K562 (cell line): ENCODE data around the gene CSE1L. TPM values are rescaled to one million over a fixed set of nuclear protein-coding genes. Genes with fewer than 3 reads are reported as not detected.

Experiments used
- ARID3A ChIP-seq: IDR thresholded peaks from 2 replicates; pipeline ENCODE4 v1.6.1; 2012; ENCODE audit warnings: low read depth, low read length, improper control_type of control experiment, borderline replicate concordance
- E2F8 ChIP-seq: fragments of 450-650 bp; IDR thresholded peaks from 2 replicates; pipeline ENCODE4 v1.7.1; 2018; ENCODE audit warnings: mild to moderate bottlenecking, low read depth; ENCODE audit not compliant: partially characterized antibody
- ESRRB ChIP-seq: fragments of 250-450 bp; sonication (Bioruptor Pico); IDR thresholded peaks from 2 replicates; pipeline ENCODE4 v1.5.0; 2020; ENCODE audit warnings: mild to moderate bottlenecking, moderate library complexity, borderline replicate concordance
- GATA2 ChIP-seq: sonication (generic); formaldehyde crosslinking; IDR thresholded peaks from 2 replicates; pipeline ENCODE4 v1.4.0; 2020; ENCODE audit warnings: mild to moderate bottlenecking, missing genetic modification reagents
- HSF4 ChIP-seq: fragments of 250-450 bp; sonication (Bioruptor Pico); IDR thresholded peaks from 2 replicates; pipeline ENCODE4 v2.1.2; 2022; ENCODE audit warnings: mild to moderate bottlenecking, moderate library complexity, borderline replicate concordance
- MCM2 ChIP-seq: fragments of 450-650 bp; IDR thresholded peaks from 2 replicates; pipeline ENCODE4 v1.6.1; 2017; ENCODE audit warnings: low read depth, mild to moderate bottlenecking
- MYBL2 ChIP-seq, 2 experiments: fragments of 450-650 bp in 1 of 2; sonication (generic) in 1 of 2; formaldehyde crosslinking in 1 of 2; IDR thresholded peaks; 2 replicates each; pipeline versions ENCODE4 v1.6.1 to v1.8.1; 2017 to 2022; ENCODE audit warnings: borderline replicate concordance in 1 of 2, inconsistent platforms in 1 of 2, low read depth in 1 of 2, mild to moderate bottlenecking in 1 of 2, missing genetic modification reagents in 1 of 2, moderate library complexity in 1 of 2
- RBM22 ChIP-seq: fragments of 200-400 bp; formaldehyde crosslinking; IDR thresholded peaks from 2 replicates; pipeline ENCODE4 v1.6.1; 2018; ENCODE audit warnings: low read length, low read depth; ENCODE audit not compliant: poor library complexity, severe bottlenecking
- RFX7 ChIP-seq: fragments of 250-450 bp; sonication (Bioruptor Pico); IDR thresholded peaks from 2 replicates; pipeline ENCODE4 v1.5.1; 2021; ENCODE audit warnings: mild to moderate bottlenecking
- SRSF3 ChIP-seq: fragments of 200-400 bp; formaldehyde crosslinking; IDR thresholded peaks from 2 replicates; pipeline ENCODE4 v1.6.1; 2016; ENCODE audit warnings: mild to moderate bottlenecking, low read length, moderate library complexity; ENCODE audit not compliant: insufficient read depth
- TAF7 ChIP-seq: fragments of 450-650 bp; IDR thresholded peaks from 2 replicates; pipeline ENCODE4 v1.6.1; 2016; ENCODE audit warnings: missing genetic modification characterization, missing compliant biosample characterization
- TCF15 ChIP-seq: fragments of 250-450 bp; sonication (Bioruptor Pico); IDR thresholded peaks from 2 replicates; pipeline ENCODE4 v1.8.0; 2022; ENCODE audit warnings: moderate library complexity, mild to moderate bottlenecking, inconsistent platforms
- VEZF1 ChIP-seq: fragments of 200-800 bp; sonication (Bioruptor generic); IDR thresholded peaks from 2 replicates; pipeline ENCODE4 v1.6.1; 2017; ENCODE audit warnings: missing genetic modification characterization, missing compliant biosample characterization
- YY1 ChIP-seq, 3 experiments: IDR thresholded peaks; 2 replicates each; pipeline ENCODE4 v1.6.1; 2011; ENCODE audit warnings: low read length in 2 of 3, mild to moderate bottlenecking in 2 of 3, moderate library complexity in 2 of 3, borderline replicate concordance in 1 of 3, control low read depth in 1 of 3, low read depth in 1 of 3; ENCODE audit not compliant: insufficient read depth in 3 of 3, insufficient replicate concordance in 2 of 3, control insufficient read depth in 1 of 3, insufficient read length in 1 of 3; ENCODE audit errors: extremely low read depth in 1 of 3
- ZKSCAN1 ChIP-seq: fragments of 150-350 bp; IDR thresholded peaks from 2 replicates; pipeline ENCODE4 v1.6.1; 2016; ENCODE audit warnings: low read depth, low read length
- ZNF143 ChIP-seq: sonication (generic); formaldehyde crosslinking; IDR thresholded peaks from 2 replicates; pipeline ENCODE4 v1.9.0; 2022; ENCODE audit warnings: mild to moderate bottlenecking, missing genetic modification reagents
- ZNF398 ChIP-seq: fragments of 250-450 bp; sonication (Bioruptor Pico); IDR thresholded peaks from 2 replicates; pipeline ENCODE4 v1.8.0; 2021; ENCODE audit warnings: moderate library complexity, mild to moderate bottlenecking, inconsistent platforms
- ZNF764 ChIP-seq: fragments of 250-450 bp; sonication (Bioruptor Pico); IDR thresholded peaks from 2 replicates; pipeline ENCODE4 v1.4.0; 2020; ENCODE audit warnings: low read depth, mild to moderate bottlenecking, moderate library complexity
- ZNF79 ChIP-seq: fragments of 250-450 bp; sonication (Bioruptor Pico); IDR thresholded peaks from 2 replicates; pipeline ENCODE4 v1.4.0; 2020; ENCODE audit warnings: low read depth, mild to moderate bottlenecking, moderate library complexity
- polyA plus RNA-seq, 8 experiments: library from polyadenylated mRNA; depleted of rRNA in 4 of 8; stranded (reverse) in 5 of 8; unstranded in 3 of 8; fragments of >200 nt; fragmentation: Nextera tagmentation in 2 of 8; fragmentation: Illumina TruSeq in 1 of 8; extraction: Ambion mirVana in 2 of 8; extraction: Trizol in 1 of 8; gene quantifications; 2 replicates each; pipeline versions ENCODE4 v1.2.1 to v1.2.3, GENCODE V29; 2011 to 2014; ENCODE audit warnings: inconsistent platforms in 1 of 8, missing spikeins in 1 of 8
- total RNA-seq, 7 experiments: library from RNA; depleted of rRNA in 6 of 7; stranded (reverse); fragments of >200 nt in 6 of 7; fragmentation: Illumina TruSeq in 2 of 7; extraction: Trizol in 2 of 7; gene quantifications; 2 replicates each; pipeline versions ENCODE4 v1.2.1 to v1.2.3, GENCODE V29; 2011 to 2021; ENCODE audit warnings: low replicate concordance in 1 of 7

CSE1L gene
- total and polyA plus RNA-seq, 9 of the 15 experiments (the other 6 are each of a cell fraction or from before 2014, with no cell fraction given), result 138 to 280 (median 209) TPM

GRCh38 chr20:49037962-49038387 is 8.1 kb upstream of the CSE1L start (continued):
- TF ChIP-seq GATA2 (CRISPR knock-in tag) (peak; percentile 57), HSF4 (CRISPR knock-in tag) (no peak), MYBL2 (IDR thresholded peaks at IDR 0.05; ENCODE audit: low read depth) (no peak), MYBL2 (CRISPR knock-in tag; IDR thresholded peaks at IDR 0.05; ENCODE audit: borderline replicate concordance) (no peak), MCM2 (no peak), ESRRB (CRISPR knock-in tag) (no peak), ZNF398 (no peak), ZKSCAN1 (no peak), ZNF764 (CRISPR knock-in tag) (no peak), VEZF1 (CRISPR knock-in tag) (peak; percentile 61), RBM22 (no peak), TCF15 (CRISPR knock-in tag) (no peak), YY1 (IDR thresholded peaks at IDR 0.05; ENCODE audit: borderline replicate concordance in 1 of 3, control insufficient read depth in 1 of 3, extremely low read depth in 1 of 3, insufficient read depth in 3 of 3, insufficient read length in 1 of 3, insufficient replicate concordance in 2 of 3, low read depth in 1 of 3, low read length in 2 of 3) (no peak), E2F8 (no peak), ZNF79 (CRISPR knock-in tag) (no peak), SRSF3 (no peak), RFX7 (no peak), TAF7 (tag) (no peak), ARID3A (no peak), ZNF143 (CRISPR knock-in tag) (no peak)
